Osteocyte (in vitro differentiated cells): Measurements from ENCODE around the gene HEPACAM. TPM values are rescaled to one million over a fixed set of nuclear protein-coding genes. Genes with fewer than 3 reads are reported as not detected.

Experiments
- DNase-seq: peaks from one replicate; pipeline ENCODE4 v3.0.0; 2021; ENCODE audit warnings: mixed read lengths; ENCODE audit not compliant: unreplicated experiment; ENCODE audit errors: extremely low spot score
- H3K27ac Mint-ChIP-seq: one replicate; pipeline ENCODE4 v1.8.0; 2021; ENCODE audit warnings: mild to moderate bottlenecking, mixed read lengths; ENCODE audit not compliant: unreplicated experiment
- H3K27me3 Mint-ChIP-seq: one replicate; pipeline ENCODE4 v1.8.0; 2021; ENCODE audit warnings: mixed read lengths; ENCODE audit not compliant: unreplicated experiment
- H3K36me3 Mint-ChIP-seq: one replicate; pipeline ENCODE4 v1.8.0; 2021; ENCODE audit warnings: mixed read lengths; ENCODE audit not compliant: unreplicated experiment
- H3K4me1 Mint-ChIP-seq: one replicate; pipeline ENCODE4 v1.8.0; 2021; ENCODE audit warnings: mixed read lengths; ENCODE audit not compliant: unreplicated experiment
- H3K4me3 Mint-ChIP-seq: one replicate; pipeline ENCODE4 v1.8.0; 2021; ENCODE audit warnings: mild to moderate bottlenecking, moderate library complexity, mixed read lengths; ENCODE audit not compliant: unreplicated experiment
- H3K9me3 Mint-ChIP-seq: one replicate; pipeline ENCODE4 v1.8.0; 2021; ENCODE audit warnings: mixed read lengths; ENCODE audit not compliant: unreplicated experiment
- total RNA-seq: library from RNA; stranded (reverse); gene quantifications from 2 replicates; pipeline ENCODE4 v1.2.1, GENCODE V29; 2021
- TF ChIP-seq, protein P1 (sequence below): fragments of 200-600 bp; sonication (generic); IDR thresholded peaks from 2 replicates; pipeline ENCODE4 v1.5.0; 2021; ENCODE audit warnings: antibody characterized with exemption, mild to moderate bottlenecking, moderate library complexity

Gene HEPACAM
- total RNA-seq, 1 donor from 2014 or later, result not detected

GRCh38 chr11:124917115-124917637 is 18.7 kb downstream of the HEPACAM start:
- H3K4me1 Mint-ChIP-seq, result peaks cover 4% of the 10 kb centered on the region
- peak; percentile 62 for DNase-seq
- H3K36me3 Mint-ChIP-seq, result no peaks in the 10 kb centered on the region
- TF ChIP-seq, protein P1, sequence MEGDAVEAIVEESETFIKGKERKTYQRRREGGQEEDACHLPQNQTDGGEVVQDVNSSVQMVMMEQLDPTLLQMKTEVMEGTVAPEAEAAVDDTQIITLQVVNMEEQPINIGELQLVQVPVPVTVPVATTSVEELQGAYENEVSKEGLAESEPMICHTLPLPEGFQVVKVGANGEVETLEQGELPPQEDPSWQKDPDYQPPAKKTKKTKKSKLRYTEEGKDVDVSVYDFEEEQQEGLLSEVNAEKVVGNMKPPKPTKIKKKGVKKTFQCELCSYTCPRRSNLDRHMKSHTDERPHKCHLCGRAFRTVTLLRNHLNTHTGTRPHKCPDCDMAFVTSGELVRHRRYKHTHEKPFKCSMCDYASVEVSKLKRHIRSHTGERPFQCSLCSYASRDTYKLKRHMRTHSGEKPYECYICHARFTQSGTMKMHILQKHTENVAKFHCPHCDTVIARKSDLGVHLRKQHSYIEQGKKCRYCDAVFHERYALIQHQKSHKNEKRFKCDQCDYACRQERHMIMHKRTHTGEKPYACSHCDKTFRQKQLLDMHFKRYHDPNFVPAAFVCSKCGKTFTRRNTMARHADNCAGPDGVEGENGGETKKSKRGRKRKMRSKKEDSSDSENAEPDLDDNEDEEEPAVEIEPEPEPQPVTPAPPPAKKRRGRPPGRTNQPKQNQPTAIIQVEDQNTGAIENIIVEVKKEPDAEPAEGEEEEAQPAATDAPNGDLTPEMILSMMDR, result no peak
- no peaks in the 10 kb centered on the region for H3K27me3 Mint-ChIP-seq
- no peak overlapping the region for H3K4me3 Mint-ChIP-seq
- peaks cover 11% of the 10 kb centered on the region for H3K9me3 Mint-ChIP-seq
- H3K27ac Mint-ChIP-seq, result no peak overlapping the region

GRCh38 chr11:124916370-124916710 is 19.5 kb downstream of the HEPACAM start:
- no peaks in the 10 kb centered on the region for H3K27me3 Mint-ChIP-seq
- peaks cover 4% of the 10 kb centered on the region for H3K4me1 Mint-ChIP-seq
- no peak overlapping the region for H3K27ac Mint-ChIP-seq
- H3K9me3 Mint-ChIP-seq, result peaks cover 16% of the 10 kb centered on the region
- H3K36me3 Mint-ChIP-seq, result no peaks in the 10 kb centered on the region
- TF ChIP-seq, protein P1, result no peak
- H3K4me3 Mint-ChIP-seq, result no peak overlapping the region
- peak; percentile 75 for DNase-seq

GRCh38 chr11:124915541-124916369 is 20.1 kb downstream of the HEPACAM start:
- TF ChIP-seq, protein P1, result no peak
- Mint-ChIP-seq H3K4me1 (peaks cover 3% of the 10 kb centered on the region), H3K9me3 (peaks cover 16% of the 10 kb centered on the region), H3K36me3 (no peaks in the 10 kb centered on the region), H3K4me3 (no peak overlapping the region), H3K27me3 (no peaks in the 10 kb centered on the region), H3K27ac (no peak overlapping the region)
- peak; percentile 13 for DNase-seq

DNA sequence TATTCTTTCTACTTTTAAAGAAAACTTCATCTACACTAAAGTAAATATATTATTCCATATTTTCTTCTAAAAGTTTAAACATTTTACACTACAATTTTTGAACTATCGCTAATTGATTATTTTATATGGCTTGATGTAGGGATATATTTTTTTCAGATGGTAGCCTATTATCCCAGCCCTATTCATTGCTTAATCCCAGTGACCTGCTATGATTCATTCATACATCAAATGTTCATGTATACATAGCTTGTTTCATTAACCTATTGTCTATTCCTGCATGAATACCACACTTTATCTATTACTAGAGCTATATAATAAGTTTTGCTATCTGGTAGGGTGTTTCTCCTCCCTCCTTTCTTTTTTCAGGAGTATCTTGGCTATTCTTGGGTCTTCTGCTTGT is 33.2 kb downstream of the HEPACAM start:
- H3K27ac Mint-ChIP-seq, result no peak overlapping the region
- no peaks in the 10 kb centered on the region for H3K9me3 Mint-ChIP-seq
- no peak for DNase-seq
- H3K4me1 Mint-ChIP-seq, result peaks cover 31% of the 10 kb centered on the region
- H3K27me3 Mint-ChIP-seq, result no peaks in the 10 kb centered on the region
- H3K36me3 Mint-ChIP-seq, result no peaks in the 10 kb centered on the region
- H3K4me3 Mint-ChIP-seq, result no peak overlapping the region
- TF ChIP-seq, protein P1, result no peak

DNA sequence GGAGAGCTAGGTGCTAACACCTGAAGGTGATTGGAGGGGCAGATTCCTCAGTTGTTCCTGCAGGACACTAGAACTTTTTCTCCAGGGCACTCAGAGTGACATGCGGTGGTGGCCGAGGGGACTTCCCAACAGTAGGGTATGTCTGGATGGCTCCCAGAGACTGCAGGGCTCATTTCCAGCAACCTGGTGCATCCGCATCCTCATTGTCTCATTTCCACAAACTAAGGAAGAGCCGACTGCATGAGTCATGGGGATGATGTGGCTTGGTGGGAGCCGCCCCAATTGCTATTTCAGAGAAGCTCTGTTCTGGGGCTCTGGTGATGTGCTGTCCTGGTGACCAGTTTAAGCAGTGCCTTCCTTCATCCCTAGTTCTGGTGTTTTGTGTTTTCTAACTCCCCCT is 35.4 kb downstream of the HEPACAM start:
- H3K9me3 Mint-ChIP-seq, result no peaks in the 10 kb centered on the region
- H3K4me3 Mint-ChIP-seq, result no peak overlapping the region
- DNase-seq, result peak; percentile 53
- H3K36me3 Mint-ChIP-seq, result no peaks in the 10 kb centered on the region
- TF ChIP-seq, protein P1, result no peak
- H3K27me3 Mint-ChIP-seq, result no peaks in the 10 kb centered on the region
- peak overlapping the region; percentile 32 for H3K27ac Mint-ChIP-seq
- peaks cover 35% of the 10 kb centered on the region for H3K4me1 Mint-ChIP-seq
